Liver (tissue), 9 donors: ENCODE data around the gene ARHGAP8. TPM values are rescaled to one million over a fixed set of nuclear protein-coding genes. Genes with fewer than 3 reads are reported as not detected.

Experiments
- DNase-seq: peaks from one replicate; pipeline ENCODE4 v3.0.0-alpha.2; 2017; ENCODE audit warnings: low spot score
- H3K27ac ChIP-seq, 2 donors: one replicate each; pipeline ENCODE4 v1.7.0; 2013; ENCODE audit warnings: inconsistent platforms in 2 of 2, low read length in 2 of 2, control low read depth in 1 of 2, low read depth in 1 of 2, mild to moderate bottlenecking in 1 of 2
- H3K27me3 ChIP-seq, 4 donors: one replicate each; pipeline versions ENCODE4 v1.6.1 to v1.7.0; 2013; ENCODE audit warnings: low read length in 3 of 4, inconsistent platforms in 1 of 4, mild to moderate bottlenecking in 1 of 4, moderate library complexity in 1 of 4; ENCODE audit not compliant: control insufficient read depth in 4 of 4, insufficient read depth in 4 of 4
- H3K36me3 ChIP-seq, 4 donors: one replicate each; pipeline versions ENCODE4 v1.6.1 to v1.7.0; 2013; ENCODE audit warnings: low read length in 3 of 4, mild to moderate bottlenecking in 3 of 4, low read depth in 1 of 4, moderate library complexity in 1 of 4; ENCODE audit not compliant: control insufficient read depth in 4 of 4, insufficient read depth in 3 of 4
- H3K4me1 ChIP-seq, 4 donors: one replicate each; pipeline versions ENCODE4 v1.6.1 to v1.7.0; 2013; ENCODE audit warnings: low read length in 3 of 4, mild to moderate bottlenecking in 3 of 4, moderate library complexity in 1 of 4; ENCODE audit not compliant: control insufficient read depth in 4 of 4, insufficient read depth in 4 of 4
- H3K4me3 ChIP-seq, 3 donors: one replicate each; pipeline versions ENCODE4 v1.6.1 to v1.7.0; 2013; ENCODE audit warnings: low read length in 3 of 3, control low read depth in 1 of 3, low read depth in 1 of 3, mild to moderate bottlenecking in 1 of 3
- H3K9ac ChIP-seq, 2 donors: one replicate each; pipeline ENCODE4 v1.7.0; 2013; ENCODE audit warnings: low read length in 2 of 2, mild to moderate bottlenecking in 2 of 2, moderate library complexity in 2 of 2, control low read depth in 1 of 2, low read depth in 1 of 2
- H3K9me3 ChIP-seq, 4 donors: one replicate each; pipeline versions ENCODE4 v1.6.1 to v1.7.0; 2013; ENCODE audit warnings: low read length in 3 of 4; ENCODE audit not compliant: control insufficient read depth in 4 of 4
- FOXA1 ChIP-seq: IDR thresholded peaks from 2 replicates; pipeline ENCODE4 v1.6.1; 2016; ENCODE audit warnings: antibody characterized with exemption
- FOXA2 ChIP-seq: IDR thresholded peaks from 2 replicates; pipeline ENCODE4 v1.6.1; 2016; ENCODE audit warnings: antibody characterized with exemption
- GABPA ChIP-seq, 2 donors: IDR thresholded peaks in 1 of 2; conservative IDR thresholded peaks in 1 of 2; 2 replicates each; pipeline ENCODE4 v1.6.1; 2016; ENCODE audit warnings: antibody characterized with exemption in 2 of 2, mild to moderate bottlenecking in 1 of 2, moderate library complexity in 1 of 2
- HNF4A ChIP-seq, 2 donors: conservative IDR thresholded peaks; 2 replicates each; pipeline ENCODE4 v1.6.1; 2016; ENCODE audit warnings: antibody characterized with exemption in 2 of 2, mild to moderate bottlenecking in 2 of 2
- HNF4G ChIP-seq: IDR thresholded peaks from 2 replicates; pipeline ENCODE4 v1.6.1; 2016; ENCODE audit warnings: antibody characterized with exemption
- JUND ChIP-seq, 2 donors: IDR thresholded peaks; 2 replicates each; pipeline ENCODE4 v1.6.1; 2016; ENCODE audit warnings: antibody characterized with exemption in 2 of 2
- NR2F2 ChIP-seq: IDR thresholded peaks from 2 replicates; pipeline ENCODE4 v1.6.1; 2016; ENCODE audit warnings: antibody characterized with exemption
- RAD21 ChIP-seq, 2 donors: IDR thresholded peaks; 2 replicates each; pipeline ENCODE4 v1.6.1; 2016; ENCODE audit warnings: antibody characterized with exemption in 2 of 2, mild to moderate bottlenecking in 2 of 2
- RXRA ChIP-seq, 2 donors: IDR thresholded peaks; 2 replicates each; pipeline ENCODE4 v1.6.1; 2017 to 2018; ENCODE audit warnings: antibody characterized with exemption in 2 of 2, mild to moderate bottlenecking in 1 of 2
- SP1 ChIP-seq: IDR thresholded peaks from 2 replicates; pipeline ENCODE4 v1.6.1; 2018; ENCODE audit warnings: antibody characterized with exemption, mild to moderate bottlenecking
- TAF1 ChIP-seq: conservative IDR thresholded peaks from 2 replicates; pipeline ENCODE4 v1.6.1; 2016; ENCODE audit warnings: antibody characterized with exemption, mild to moderate bottlenecking
- YY1 ChIP-seq: IDR thresholded peaks from 2 replicates; pipeline ENCODE4 v1.6.1; 2016; ENCODE audit warnings: antibody characterized with exemption, mild to moderate bottlenecking
- WGBS: extraction: QIAGEN DNeasy Blood & Tissue Kit; methylation state at CpG from one replicate; pipeline ENCODE4 v1.1.7; 2013; 5-methylcytosine and 5-hydroxymethylcytosine counted together
- polyA plus RNA-seq, 2 donors: library from polyadenylated mRNA; stranded (reverse) in 1 of 2; unstranded in 1 of 2; fragments of 200-250 nt in 1 of 2; fragments of >200 nt in 1 of 2; fragmentation: Nextera tagmentation in 1 of 2; extraction: Ambion mirVana in 1 of 2; gene quantifications; one replicate each; pipeline versions ENCODE4 v1.2.1 to v1.2.3, GENCODE V29; 2013 to 2015
- total RNA-seq, 2 donors: library from RNA; depleted of rRNA; stranded (reverse); fragments of >200 nt; gene quantifications; one replicate each; pipeline ENCODE4 v1.2.3, GENCODE V29; 2014
- TF ChIP-seq, protein P1 (sequence below): IDR thresholded peaks from 2 replicates; pipeline ENCODE4 v1.6.1; 2016; ENCODE audit warnings: antibody characterized with exemption
- TF ChIP-seq, protein P2 (sequence below): IDR thresholded peaks from 2 replicates; pipeline ENCODE4 v1.6.1; 2016; ENCODE audit warnings: antibody characterized with exemption
- TF ChIP-seq, protein P3 (sequence below): fragments of 150-350 bp; IDR thresholded peaks from 2 replicates; pipeline ENCODE4 v1.5.1; 2017; ENCODE audit warnings: improper control_type of control experiment, low read depth, low read length; ENCODE audit not compliant: missing input control
- donor health status: healthy.
- donor health status: healthy.
- donor health status: healthy.
- donor health status: healthy.
- donor health status: healthy.

Gene ARHGAP8
- total and polyA plus RNA-seq, 4 donors: 0.58 to 1.8 (median 1.1) TPM

DNA sequence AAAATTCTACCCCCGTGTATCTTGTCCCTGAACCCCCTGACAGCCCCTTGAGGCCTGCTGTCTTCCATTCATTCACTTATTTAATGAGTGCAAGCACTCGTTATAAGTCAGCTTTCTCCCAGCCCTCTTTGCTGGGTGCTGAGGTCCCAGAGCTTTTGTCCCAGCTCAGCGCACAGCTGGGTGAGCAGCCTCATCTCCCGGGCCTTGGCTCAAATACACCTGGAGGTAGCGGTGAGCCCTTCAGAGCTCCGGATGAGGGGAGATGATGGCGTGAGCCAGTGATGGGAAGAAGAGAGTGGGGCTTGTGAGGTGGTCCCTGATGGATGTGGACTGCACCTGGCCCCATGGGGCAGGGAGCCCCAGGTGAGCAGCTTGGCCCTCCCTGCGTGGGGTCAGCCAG is 18.1 kb upstream of the ARHGAP8 start (continued):
- TF ChIP-seq TAF1: no peak
- TF ChIP-seq, protein P1, sequence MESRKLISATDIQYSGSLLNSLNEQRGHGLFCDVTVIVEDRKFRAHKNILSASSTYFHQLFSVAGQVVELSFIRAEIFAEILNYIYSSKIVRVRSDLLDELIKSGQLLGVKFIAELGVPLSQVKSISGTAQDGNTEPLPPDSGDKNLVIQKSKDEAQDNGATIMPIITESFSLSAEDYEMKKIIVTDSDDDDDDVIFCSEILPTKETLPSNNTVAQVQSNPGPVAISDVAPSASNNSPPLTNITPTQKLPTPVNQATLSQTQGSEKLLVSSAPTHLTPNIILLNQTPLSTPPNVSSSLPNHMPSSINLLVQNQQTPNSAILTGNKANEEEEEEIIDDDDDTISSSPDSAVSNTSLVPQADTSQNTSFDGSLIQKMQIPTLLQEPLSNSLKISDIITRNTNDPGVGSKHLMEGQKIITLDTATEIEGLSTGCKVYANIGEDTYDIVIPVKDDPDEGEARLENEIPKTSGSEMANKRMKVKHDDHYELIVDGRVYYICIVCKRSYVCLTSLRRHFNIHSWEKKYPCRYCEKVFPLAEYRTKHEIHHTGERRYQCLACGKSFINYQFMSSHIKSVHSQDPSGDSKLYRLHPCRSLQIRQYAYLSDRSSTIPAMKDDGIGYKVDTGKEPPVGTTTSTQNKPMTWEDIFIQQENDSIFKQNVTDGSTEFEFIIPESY: no peak
- no peak for TF ChIP-seq HNF4G
- no peak for TF ChIP-seq FOXA1
- TF ChIP-seq JUND (IDR thresholded peaks at IDR 0.05): no peak
- no peak for TF ChIP-seq SP1
- no peak for TF ChIP-seq NR2F2
- no peak for TF ChIP-seq GABPA (IDR thresholded peaks at IDR 0.05 in 1 of 2, conservative IDR thresholded peaks at IDR 0.05 in 1 of 2)

DNA sequence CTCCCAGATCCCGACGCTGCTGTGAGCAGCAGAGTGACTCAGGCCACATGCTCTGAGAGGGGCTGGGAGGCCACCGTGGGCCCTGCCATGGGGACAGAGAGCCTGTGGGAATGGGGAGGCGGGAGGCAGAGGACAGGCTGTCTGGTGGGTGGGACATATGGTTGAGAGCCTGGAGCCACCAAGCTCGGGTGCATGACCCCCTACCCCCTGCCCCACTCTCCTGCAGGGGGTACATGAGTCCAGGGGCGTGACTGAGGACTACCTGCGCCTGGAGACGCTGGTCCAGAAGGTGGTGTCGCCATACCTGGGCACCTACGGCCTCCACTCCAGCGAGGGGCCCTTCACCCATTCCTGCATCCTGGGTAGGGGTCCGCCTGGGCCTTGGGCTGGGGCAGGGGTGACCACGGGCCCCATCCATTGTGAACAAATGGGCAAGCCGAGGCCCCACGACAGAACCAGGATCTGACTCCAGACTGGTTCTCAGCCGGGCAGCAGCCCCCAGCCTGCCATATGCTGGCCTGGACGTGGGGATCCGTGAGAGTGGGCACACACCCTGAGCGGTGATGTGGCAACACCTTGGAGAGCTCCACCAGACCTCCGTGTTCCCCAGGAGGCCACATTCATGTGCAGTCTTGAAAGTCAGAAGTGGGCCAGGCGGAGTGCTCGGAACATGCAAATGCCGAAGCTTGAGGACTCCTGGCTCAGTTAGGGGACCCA is 17.4 kb upstream of the ARHGAP8 start:
- Histone ChIP-seq H3K9ac (no peak overlapping the region), H3K27me3 (no peaks in the 10 kb centered on the region), H3K4me3 (no peak overlapping the region), H3K9me3 (no peaks in the 10 kb centered on the region), H3K27ac (no peak overlapping the region), H3K36me3 (peaks cover 0 to 3% (median 0%) of the 10 kb centered on the region in 4 donors), H3K4me1 (peaks cover 0 to 5% (median 2%) of the 10 kb centered on the region in 4 donors)
- 84% methylated on average over 23 of the region's 23 CpGs for WGBS
- TF ChIP-seq NR2F2: no peak
- TF ChIP-seq, protein P2, sequence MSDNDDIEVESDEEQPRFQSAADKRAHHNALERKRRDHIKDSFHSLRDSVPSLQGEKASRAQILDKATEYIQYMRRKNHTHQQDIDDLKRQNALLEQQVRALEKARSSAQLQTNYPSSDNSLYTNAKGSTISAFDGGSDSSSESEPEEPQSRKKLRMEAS: no peak
- TF ChIP-seq FOXA1: no peak
- TF ChIP-seq FOXA2: no peak
- no peak for TF ChIP-seq SP1
- no peak for TF ChIP-seq YY1
- TF ChIP-seq JUND (IDR thresholded peaks at IDR 0.05): no peak
- no peak for TF ChIP-seq HNF4A (conservative IDR thresholded peaks at IDR 0.05)
- no peak for DNase-seq

DNA sequence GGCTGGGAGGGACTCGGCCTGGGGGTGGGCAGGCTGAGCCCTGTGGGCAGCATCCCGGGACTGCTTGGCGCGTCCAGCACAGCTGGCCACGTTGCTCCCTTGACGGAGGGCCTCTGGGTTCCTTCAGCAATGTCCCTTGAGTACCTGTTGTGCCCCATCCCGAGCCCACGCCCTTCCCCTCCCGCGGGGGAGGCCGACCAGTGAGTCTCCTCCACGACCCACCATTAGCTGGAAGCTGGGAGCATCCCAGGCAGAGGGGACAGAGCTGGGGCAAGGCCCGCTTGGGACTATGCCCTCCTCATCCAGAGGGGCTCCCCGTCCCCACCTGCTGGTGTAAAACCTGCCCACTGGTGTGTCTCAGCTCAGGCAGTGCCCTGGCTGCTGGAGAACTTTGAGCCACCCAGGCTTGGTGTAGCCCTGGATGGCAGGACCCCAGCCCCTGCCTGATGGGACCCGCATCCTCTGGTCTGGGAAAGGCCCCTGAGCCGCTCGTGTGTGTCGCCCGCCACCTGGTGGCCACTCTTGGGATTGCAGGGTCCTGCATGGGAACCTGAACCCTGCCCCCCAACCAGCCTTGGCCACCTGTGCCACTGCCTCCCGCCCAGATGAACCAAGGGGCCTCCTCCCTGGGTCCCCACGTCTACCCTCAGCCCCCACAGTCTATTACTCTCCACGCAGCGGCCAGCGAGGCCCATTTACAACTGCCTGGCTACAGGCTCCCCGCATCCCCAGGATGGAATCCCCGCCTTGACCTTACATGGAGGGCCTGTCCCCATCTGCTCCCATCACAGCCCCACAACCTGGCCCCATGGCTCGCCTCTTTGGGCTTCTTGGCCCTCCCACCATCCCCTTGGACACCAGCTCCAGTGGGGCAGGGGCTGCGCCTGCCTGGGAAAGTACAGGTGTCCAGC is 16.6 kb upstream of the ARHGAP8 start:
- no peak for TF ChIP-seq YY1
- TF ChIP-seq GABPA (IDR thresholded peaks at IDR 0.05 in 1 of 2, conservative IDR thresholded peaks at IDR 0.05 in 1 of 2): no peak
- TF ChIP-seq RAD21 (IDR thresholded peaks at IDR 0.05): peak; percentile 92 to 94
- peak in 1 of 2 donors; percentile 24 for TF ChIP-seq RXRA (IDR thresholded peaks at IDR 0.05)
- peak; percentile 4 to 39 for TF ChIP-seq HNF4A (conservative IDR thresholded peaks at IDR 0.05)
- TF ChIP-seq TAF1: no peak
- TF ChIP-seq, protein P3, sequence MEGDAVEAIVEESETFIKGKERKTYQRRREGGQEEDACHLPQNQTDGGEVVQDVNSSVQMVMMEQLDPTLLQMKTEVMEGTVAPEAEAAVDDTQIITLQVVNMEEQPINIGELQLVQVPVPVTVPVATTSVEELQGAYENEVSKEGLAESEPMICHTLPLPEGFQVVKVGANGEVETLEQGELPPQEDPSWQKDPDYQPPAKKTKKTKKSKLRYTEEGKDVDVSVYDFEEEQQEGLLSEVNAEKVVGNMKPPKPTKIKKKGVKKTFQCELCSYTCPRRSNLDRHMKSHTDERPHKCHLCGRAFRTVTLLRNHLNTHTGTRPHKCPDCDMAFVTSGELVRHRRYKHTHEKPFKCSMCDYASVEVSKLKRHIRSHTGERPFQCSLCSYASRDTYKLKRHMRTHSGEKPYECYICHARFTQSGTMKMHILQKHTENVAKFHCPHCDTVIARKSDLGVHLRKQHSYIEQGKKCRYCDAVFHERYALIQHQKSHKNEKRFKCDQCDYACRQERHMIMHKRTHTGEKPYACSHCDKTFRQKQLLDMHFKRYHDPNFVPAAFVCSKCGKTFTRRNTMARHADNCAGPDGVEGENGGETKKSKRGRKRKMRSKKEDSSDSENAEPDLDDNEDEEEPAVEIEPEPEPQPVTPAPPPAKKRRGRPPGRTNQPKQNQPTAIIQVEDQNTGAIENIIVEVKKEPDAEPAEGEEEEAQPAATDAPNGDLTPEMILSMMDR: peak; percentile 96
- TF ChIP-seq HNF4G: no peak
- peak; percentile 92 for DNase-seq
- H3K4me3 ChIP-seq: no peak overlapping the region
- H3K27me3 ChIP-seq: no peaks in the 10 kb centered on the region
- H3K36me3 ChIP-seq: peaks cover 0 to 3% (median 0%) of the 10 kb centered on the region in 4 donors
- no peaks in the 10 kb centered on the region for H3K9me3 ChIP-seq
- 44% methylated on average over 28 of the region's 28 CpGs for WGBS
- H3K9ac ChIP-seq: no peak overlapping the region
- H3K27ac ChIP-seq: no peak overlapping the region
- H3K4me1 ChIP-seq: peaks cover 0 to 5% (median 2%) of the 10 kb centered on the region in 4 donors
